ENCODE results near the gene MPPED2. TPM values are rescaled to one million over a fixed set of nuclear protein-coding genes. Genes with fewer than 3 reads are reported as not detected.

The MPPED2 gene
- total RNA-seq, 1 donor from 2014 or later = 0.72 TPM

DNA sequence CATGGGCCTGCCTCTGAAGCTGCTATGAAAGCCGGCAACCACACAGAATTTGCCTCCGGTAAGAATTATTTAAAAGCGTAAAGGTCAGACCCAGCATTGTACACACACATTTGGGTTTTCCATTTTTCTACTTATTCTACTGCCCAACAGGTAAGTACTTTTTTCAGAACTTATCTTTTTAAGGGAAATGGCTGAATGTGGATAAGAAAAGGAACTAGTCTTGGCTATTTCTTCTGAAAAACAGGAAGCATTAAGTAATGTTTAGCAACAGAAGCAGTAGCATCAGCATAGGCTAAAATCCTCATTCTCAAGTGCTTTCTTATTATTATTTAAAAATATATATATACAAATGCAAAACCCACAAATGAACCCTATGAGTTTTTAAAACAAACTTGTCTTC lies 103.1 kb downstream of the MPPED2 start:
- ATAC-seq = no peak

DNA sequence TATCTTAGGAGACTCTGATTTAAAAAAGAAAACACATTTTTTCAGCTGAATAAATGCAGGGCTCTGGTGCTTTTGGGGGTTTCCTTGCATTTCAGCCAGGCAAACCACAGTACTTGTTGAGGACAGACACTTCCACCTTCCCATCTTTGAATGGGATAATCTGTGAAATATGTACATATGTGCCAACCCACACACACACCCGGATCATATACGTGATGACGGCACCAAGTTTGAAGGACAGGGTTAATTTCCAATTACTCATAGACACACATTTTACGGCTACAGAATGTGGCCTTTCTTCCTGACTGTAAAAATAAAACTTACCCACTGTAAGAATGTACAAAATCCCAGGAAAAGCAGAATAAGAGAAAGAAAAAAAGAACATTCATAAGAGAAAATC lies 104.4 kb downstream of the MPPED2 start:
- peak; percentile 85 for ATAC-seq

DNA sequence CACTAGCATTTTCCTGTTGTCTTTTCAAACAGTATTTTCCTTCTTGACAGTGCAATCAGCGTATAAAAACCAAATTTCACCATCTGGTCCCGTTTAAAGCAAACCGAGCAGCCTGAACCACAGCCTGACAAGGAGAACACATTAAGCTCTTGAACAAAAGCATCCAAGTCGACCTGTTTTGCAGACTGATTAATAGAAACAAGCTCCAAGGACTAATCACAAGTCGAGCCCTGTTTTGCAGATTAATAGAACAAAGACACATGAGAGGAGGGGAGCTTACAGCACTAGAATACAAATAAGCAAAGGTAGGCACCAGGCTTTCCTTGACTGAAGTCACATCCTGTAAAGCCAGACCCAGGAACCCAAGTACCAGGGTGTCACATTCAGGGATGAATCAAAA lies 104.8 kb downstream of the MPPED2 start:
- peak; percentile 87 for ATAC-seq

DNA sequence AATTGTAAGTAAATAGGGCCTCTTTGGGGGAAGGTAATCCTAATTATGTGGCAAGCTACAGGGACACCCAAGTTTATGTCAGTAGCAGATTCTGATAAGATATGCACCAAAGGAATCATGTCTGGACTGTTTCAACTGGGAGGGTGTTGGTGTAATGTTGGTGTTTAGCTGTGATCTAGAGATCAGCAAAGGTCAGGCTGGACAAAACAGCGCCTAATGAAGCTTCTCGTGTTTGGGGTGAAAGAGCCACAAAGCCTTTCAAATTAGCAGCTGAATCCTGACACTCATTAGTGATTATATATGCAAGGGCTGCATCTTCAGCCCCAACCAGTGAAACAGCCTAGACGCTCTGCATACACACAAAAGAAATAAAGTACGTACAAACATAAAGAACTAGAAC lies 106.3 kb downstream of the MPPED2 start:
- ATAC-seq = no peak

DNA sequence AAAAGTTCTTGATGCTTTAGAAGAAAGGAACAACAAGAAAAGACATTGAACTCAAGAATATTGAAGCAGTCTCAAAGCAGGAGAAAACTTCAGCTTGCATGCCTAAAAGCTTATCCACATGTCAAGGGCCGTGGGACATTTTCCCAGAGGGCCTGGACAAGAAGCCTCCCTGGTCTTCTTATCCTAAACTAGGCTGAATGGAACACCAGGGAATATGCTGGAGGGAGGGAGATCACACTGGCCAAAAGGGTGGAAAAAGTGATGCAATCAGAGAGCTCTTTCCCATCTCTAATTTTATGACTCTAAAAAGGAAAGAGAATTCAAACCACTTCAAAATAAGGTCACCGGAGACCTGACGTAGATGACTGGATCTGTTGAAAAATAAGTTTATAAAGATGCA lies 107.2 kb downstream of the MPPED2 start:
- no peak for ATAC-seq

DNA sequence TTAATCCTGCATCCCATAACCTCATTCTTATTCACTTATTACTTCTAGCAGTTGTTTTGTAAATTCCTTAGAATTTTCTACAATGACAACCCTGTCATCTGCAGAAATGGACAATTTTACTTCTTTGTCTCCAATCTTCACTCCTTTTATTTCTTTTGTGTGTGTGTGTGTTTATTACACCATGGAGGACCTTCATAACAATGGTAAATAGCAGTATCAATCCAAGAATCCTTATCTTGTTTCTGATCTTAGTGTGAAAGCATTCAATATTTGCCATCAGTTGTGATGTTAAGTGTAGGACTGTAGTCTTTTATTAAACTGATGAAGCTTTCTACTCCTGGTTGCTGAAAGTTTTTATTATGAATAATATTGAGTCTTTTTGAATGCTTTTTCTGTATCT lies 109.1 kb downstream of the MPPED2 start:
- ATAC-seq = no peak

DNA sequence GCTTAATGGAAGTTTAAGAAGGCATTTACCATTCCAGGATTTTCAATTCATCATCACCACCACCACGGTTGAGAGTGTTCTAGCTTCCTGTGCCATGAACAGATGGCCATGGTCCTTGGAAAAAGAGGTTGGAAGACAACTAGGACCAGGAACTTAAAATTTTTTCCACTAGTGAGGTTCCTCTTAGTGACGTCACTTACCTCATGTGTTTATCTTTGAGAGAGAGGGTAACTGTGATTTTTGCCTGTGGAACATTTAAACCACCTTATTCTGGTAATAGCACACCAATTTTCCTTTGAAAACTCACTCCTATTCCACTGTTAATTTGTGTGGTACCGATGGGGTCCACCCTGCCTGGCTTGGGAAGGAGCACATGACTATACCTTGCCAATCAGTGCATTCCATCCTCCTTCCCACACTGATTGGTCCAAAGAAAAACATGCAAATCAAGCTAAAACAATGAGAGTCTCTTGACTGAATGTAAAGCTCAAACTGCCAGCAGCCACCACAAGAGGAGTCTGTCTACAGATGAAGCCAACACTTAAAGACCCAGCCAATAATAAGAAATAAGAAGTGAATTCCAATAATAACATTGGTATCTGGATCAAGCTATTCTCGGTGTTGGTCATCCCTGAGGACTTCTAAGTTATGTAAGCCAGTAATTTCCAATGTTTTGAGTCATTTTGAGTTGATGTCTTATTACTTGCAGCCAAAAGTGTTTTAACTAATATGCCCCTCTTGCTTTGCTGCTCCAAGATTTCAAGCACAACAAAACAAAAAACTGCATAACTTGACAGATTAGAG lies 111.8 kb downstream of the MPPED2 start:
- no peak for ATAC-seq

DNA sequence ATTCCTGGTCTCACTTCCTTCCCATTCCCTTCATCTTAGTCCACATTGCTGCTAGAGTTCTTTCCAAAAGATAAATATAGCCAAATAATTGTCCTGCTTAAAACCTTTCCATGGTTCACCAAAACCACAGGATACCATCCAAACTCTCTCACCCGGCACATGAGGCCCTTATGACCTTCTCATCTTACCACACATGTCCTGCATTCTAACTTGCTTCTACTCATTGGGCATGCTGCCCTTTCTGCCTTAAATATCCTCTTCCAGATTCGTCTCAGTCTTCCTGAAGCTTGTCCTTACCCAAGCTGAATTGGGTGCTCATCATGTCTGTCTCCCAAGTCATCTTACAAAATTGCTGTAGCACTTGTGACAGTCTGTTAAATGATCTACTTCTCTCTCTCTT lies 114.9 kb downstream of the MPPED2 start:
- ATAC-seq = no peak

DNA sequence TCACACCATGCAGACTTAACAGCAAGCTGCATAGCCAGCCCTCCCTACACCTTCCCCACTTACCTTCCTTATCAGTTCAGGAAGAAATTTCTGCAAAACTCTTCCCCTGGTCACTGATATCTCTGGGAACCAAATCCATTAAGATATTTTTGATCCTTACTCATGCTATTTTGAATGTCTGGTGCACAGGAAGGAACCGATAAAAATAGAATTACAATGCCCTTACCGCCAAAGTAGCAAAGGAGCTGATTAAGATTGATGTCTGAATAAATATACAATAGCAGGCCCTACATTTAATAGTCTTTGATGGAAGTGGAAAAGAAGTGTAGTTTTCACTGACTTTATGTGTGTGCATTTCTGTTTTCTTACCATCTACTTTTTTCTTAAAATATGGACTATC lies 117.3 kb downstream of the MPPED2 start:
- no peak for ATAC-seq

DNA sequence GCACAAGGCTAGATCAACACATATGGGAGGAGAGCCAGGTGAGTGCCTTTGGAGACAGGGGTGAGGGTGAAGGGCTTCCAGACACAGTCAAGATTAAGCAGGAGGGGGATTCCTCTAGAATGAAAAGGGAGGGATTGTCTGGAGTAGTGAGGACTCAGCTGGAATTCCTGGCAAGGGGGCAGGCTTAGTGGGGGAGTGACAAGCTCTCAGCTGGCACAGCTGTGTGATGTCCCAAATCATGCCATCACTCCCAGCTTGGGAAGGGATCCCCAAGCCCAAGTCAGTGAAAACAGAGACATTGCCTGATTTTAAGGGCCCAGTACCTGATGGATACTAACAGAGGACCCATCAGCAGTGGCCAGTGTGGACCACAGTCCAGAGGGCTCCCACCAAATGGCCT lies 119.0 kb downstream of the MPPED2 start:
- ATAC-seq = no peak

DNA sequence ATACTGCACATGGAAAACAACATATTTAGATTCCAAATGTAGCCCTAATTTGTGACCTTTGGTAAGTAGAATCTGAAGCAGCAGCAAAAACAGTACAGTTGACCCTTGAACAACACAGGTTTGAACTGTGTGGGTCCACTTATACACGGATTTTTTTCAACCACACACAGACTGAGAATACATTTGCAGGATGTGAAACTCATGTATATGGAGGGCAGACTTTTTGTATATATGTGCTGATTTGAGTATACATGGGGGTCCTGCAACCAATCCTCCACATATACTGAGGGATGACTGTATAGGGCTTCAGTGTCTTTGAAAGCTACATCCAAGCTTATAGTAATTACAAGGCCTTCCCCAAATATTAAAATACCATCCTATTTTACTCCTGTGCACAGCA lies 120.5 kb downstream of the MPPED2 start:
- ATAC-seq = no peak

DNA sequence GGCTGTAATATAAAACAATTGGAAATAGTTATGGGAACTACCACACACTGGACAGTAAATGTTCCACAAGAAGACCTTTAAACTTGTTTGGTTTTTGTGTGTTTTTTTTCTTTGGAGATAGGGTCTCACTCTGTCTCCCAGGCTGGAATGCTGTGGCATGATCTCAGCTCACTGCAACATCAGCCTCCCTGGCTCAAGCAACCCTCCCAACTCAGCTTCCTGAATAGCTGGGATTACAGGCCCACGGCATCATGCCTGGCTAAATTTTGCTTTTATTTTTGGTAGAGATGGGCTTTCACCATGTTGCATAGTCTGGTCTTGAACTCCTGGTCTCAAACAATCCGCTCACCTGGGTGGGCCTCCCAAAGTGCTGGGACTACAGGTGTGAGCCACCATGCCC lies 121.0 kb downstream of the MPPED2 start:
- no peak for ATAC-seq

DNA sequence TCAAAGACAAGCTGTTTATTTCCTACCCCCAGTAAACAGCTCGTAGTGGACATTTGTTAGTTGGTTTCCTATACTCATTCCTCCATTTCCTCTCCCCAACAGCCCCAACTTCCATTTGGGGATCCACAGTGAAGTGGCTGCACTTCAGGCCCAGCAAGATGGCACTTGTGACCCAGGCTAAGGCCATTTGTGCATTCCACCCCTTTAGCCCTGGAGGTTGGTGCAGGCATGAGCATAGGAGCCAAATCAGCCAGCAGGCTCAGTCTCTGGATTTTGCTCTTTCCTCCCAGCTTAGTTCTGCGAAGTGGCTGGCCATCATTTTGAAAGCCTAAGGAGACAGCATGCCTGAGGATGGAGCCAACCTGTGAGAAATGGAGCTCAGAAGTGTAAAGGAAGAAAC lies 122.9 kb downstream of the MPPED2 start:
- no peak for ATAC-seq

DNA sequence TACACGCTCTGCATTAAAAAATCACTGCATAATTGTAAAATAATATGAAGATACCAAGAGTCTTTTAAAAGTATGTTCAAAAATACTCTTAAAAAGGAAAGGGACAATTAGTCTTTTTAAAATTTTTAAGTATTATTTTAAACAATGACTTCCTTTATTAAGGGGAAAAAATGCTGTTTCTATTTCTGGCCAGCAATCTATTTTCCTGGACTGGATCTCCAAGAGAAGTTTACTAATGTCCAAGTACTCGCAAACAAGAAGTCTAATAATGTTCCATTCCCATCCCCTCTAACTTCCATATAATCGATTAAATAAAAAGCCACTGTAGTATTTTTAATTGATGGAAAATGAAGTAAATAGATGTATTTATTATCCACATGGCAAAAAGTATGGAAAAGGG lies 123.7 kb downstream of the MPPED2 start:
- no peak for ATAC-seq

DNA sequence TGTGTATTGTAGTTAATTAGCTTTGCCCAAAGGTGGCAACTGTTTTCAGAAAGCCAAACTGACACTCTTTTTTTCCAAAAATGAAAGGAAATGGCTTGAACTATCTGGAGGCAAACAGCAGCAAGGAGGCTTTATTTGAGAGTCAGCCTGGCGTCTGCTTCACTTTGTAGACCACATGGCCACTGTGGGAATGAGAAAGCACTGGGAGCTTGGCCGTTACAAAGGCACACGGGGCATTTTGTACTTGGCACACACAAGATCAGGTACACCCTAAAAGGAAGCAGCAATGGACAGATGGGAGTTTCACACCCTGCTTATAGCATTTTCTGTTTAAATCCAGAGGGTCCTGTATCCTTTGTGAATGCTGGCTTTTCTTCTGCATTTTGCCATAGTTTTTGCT lies 126.3 kb downstream of the MPPED2 start:
- ATAC-seq = no peak

DNA sequence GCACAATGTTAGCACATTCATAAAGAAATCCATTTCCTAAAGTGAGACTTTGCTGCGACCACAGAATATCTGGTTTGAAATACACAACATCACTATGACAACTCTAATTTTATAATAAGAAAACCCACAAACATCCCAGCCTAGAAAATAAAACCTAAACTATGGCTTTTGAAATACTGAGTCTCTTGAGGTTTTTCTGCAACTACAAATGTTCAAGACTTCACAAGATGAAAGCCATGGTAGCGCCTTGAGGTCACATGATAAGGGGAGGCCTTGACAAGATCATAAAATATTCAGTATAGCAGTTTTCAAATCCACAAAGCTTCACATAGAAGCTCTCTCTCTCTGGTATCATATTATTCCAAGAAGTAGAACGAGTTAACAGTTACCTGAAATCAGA lies 126.8 kb downstream of the MPPED2 start:
- no peak for ATAC-seq

DNA sequence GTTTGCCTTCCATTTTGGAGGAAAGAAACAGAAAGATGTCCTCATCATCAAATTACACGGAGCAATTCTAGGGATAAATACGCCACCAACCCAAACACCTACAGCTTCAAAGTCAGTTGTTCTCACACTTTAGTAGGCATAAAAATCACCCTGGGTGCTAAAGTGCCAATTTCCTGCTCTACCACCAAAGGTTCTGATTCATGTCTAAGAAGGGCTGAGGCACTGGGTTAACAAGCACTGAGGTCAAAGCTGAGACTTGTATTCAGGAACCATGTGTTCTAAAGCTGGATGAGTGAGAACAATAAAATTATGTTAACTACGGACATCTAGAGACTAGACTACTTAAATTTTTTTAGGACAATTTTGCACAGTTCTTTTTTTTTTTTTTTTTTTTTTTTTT lies 127.6 kb downstream of the MPPED2 start:
- ATAC-seq = no peak

DNA sequence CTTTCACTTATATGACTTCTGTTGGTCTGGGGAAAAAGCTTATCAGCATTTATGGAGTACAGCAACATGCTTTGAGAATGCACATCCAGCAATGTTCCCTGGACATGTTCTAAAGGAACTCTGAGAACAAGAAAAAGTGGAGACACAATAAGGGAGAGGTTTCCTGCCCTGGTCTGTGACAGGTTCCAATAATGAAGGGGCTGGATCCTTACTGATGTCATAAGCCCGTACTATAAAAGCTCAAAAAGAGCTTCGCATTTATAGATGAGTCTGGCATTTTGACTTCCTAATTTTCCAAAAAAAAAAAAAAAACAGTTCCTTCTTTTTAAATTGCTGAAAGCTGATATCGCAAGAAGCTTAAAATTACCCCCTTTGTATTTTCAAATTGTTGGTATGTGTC lies 129.1 kb downstream of the MPPED2 start:
- ATAC-seq = no peak

DNA sequence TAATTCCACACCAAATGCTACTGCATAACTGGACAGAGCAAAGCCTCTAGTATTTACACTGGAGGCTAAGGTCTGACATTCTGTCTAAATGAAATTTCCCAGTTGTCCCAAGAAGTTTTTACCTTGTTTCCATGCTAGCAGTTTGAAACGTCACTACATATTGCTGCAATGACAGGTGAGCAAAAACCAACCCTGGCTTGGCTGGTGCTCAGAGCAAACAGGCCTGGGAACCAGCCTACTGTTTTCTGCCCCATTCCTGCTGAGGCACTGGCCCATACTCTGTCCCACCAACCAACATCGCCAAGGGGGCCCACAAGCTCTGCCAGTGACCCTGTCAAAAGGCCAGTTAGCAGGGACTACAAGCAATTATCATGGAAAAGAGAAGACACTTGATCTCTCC lies 131.1 kb downstream of the MPPED2 start:
- no peak for ATAC-seq

DNA sequence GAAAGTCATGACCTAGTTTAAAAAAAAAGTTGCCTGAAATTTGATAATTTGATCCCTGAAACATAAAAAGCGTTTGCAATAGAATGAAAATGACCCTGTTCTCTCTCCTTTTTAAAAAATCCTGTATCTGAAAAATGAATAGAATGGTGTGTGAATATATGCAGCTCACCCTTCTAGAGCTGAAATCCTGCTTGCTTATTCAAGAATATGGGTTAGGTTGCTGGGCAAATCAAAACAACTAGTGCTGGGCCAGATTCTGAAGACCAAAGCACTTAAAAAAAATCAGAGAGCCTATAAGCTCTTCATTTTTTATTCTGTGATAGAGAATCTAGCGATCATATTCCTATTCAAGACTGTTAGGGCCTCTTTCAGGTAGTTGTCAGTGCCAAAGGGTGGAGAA lies 131.6 kb downstream of the MPPED2 start:
- no peak for ATAC-seq

DNA sequence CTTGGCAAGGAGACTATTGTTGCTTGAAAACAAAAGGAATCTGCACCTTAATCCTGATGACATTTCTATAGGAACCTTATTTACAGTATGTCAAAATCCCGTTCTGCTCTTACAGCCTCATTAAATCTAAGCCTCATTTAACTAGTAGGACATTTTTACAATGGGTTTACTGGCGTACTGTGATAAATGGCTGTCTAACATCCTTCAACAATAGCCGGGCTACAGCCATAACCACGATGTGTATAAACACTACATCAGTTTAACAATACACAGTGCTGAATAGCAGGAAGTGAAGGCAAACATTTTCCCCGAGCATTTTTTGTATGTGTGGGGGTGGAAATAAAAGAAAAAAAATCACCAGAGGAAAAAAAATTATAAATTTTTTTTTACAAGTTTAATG lies 132.0 kb downstream of the MPPED2 start:
- peak; percentile 48 for ATAC-seq

DNA sequence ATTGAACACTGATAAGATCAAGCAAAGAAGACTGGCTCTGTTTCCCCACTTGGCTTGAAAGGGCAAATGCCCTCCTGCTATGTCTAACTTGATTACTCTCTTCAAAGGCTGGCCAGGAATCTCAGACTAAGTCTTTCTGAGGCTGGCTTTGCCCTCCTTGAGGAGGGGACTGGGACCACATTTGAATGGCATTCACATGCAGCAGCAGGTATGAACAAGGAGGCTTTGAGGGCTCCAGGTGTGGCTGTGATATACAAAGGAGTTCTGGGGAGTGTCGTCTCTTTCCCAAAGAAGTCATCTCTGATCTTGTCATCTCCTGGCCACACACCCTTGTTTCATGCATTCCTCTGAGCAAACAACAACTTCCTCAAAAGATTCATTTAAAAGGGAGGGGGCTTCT lies 132.4 kb downstream of the MPPED2 start:
- ATAC-seq = peak; percentile 35

DNA sequence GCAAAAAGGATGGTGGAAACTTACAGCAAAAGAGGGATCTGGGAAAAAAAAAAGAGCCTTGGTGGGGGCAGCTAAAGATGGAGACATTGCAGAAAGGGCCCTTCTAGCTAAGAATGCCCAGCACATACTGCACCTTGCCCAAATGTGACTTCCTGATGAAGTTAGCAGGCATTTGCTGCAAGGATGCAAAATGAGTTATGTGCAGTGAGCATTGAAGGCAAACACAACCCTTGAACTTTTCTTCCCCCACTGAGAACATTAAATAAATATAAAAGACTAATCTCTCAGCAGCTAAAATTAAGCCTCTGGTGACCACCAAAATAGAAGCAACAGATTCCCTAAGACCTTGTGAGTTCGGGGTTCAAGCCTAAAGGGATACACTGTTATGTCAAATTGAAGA lies 133.3 kb downstream of the MPPED2 start:
- no peak for ATAC-seq

DNA sequence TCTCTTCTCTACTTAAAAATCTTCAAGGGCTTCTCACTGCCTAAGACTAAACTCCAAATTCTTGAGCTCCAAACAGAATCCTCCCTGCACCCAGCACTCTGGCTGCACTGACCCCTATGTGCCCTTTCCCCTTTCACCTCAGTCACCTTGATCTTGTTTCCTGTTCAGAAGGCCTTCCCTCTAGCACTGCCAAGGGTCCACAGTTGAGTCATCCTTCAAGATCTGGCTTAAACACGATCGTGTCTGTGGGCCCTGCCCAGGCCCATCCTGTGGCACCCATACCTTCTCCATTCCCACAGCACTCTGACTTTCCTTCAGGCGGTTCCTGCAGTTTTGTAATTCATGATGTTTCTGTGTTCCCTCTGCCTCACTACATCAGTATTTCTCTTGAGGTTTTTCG lies 134.0 kb downstream of the MPPED2 start:
- ATAC-seq = peak; percentile 66

DNA sequence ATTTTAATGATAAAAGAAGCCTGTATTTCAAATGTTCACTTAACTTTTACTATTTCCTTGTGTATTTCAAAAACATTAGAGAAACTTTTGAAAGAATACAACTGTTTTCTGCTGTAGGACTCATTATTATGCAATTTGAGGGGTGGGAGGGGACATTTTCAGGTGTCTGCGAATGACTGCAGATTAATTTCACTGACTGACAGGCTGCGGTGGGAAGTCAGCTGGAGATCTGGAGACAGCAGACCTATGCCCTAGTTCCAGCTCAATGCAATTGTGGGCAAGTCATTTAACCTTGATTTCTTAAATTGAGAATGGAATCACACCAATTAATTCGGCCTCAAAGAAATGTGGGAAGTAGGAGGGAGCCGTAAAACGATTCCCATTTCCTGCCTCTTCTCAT lies 134.5 kb downstream of the MPPED2 start:
- no peak for ATAC-seq
